Fibroblast of pulmonary artery (primary cell): ENCODE measurements around the gene SLC15A3.

Source experiments
- DNase-seq: peaks from one replicate; pipeline ENCODE4 v3.0.0-alpha.2; 2010; ENCODE audit warnings: low read depth
- H3K4me3 ChIP-seq: replicated peaks from 2 replicates; pipeline ENCODE4 v1.5.1; 2011; ENCODE audit warnings: low read depth, mild to moderate bottlenecking, control low read depth, low read length, moderate library complexity
- CTCF ChIP-seq: IDR thresholded peaks from 2 replicates; pipeline ENCODE4 v1.5.1; 2011; ENCODE audit warnings: mild to moderate bottlenecking, control low read depth, low read length, inconsistent platforms; ENCODE audit errors: missing control alignments

The SLC15A3 gene

GRCh38 chr11:60916669-60917206 lies 35.2 kb downstream of the SLC15A3 start:
- TF ChIP-seq CTCF = no peak

GRCh38 chr11:60915248-60915914 lies 36.6 kb downstream of the SLC15A3 start:
- peak overlapping the region; percentile 84 for H3K4me3 ChIP-seq
- peak; percentile 32 for TF ChIP-seq CTCF
- DNase-seq = peak; percentile 56

More at GRCh38 chr11:60916669-60917206, 35.2 kb downstream of the SLC15A3 start:
- H3K4me3 ChIP-seq = no peak overlapping the region
- DNase-seq = no peak

- TF ChIP-seq CTCF = no peak
- DNase-seq = peak; percentile 26
- H3K4me3 ChIP-seq = peak overlapping the region; percentile 84
Observed at GRCh38 chr11:60914633-60915247, 37.2 kb downstream of the SLC15A3 start.

GRCh38 chr11:60913793-60914632 lies 38.0 kb downstream of the SLC15A3 start, which contains the start of gene TMEM109:
Gene TMEM109, plus strand, starts transcription at chr11:60914158. Its CDS starts 5,536 bp downstream, at chr11:60919694.
- no peak for TF ChIP-seq CTCF
- peak; percentile 92 for DNase-seq
- peak within 1 kb of the TSS; percentile 84 for H3K4me3 ChIP-seq

- no peak for TF ChIP-seq CTCF
- H3K4me3 ChIP-seq = peak overlapping the region; percentile 84
- no peak for DNase-seq
Observed at GRCh38 chr11:60912851-60913528, 39.0 kb downstream of the SLC15A3 start.

GRCh38 chr11:60912223-60912850 lies 39.6 kb downstream of the SLC15A3 start:
- TF ChIP-seq CTCF = no peak
- no peak overlapping the region for H3K4me3 ChIP-seq
- DNase-seq = no peak
